Measurements from ENCODE around the gene GMEB2.
"Not testable (repeated sequence)": the region's sequence is repeated elsewhere in the genome, so short reads cannot be mapped to it uniquely, and the experiment has no call there.

The GMEB2 gene

GRCh38 chr20:63635431-63636141 lies 8.7 kb upstream of the GMEB2 start:
- peak; percentile 11 to 74 for DNase-seq

DNA sequence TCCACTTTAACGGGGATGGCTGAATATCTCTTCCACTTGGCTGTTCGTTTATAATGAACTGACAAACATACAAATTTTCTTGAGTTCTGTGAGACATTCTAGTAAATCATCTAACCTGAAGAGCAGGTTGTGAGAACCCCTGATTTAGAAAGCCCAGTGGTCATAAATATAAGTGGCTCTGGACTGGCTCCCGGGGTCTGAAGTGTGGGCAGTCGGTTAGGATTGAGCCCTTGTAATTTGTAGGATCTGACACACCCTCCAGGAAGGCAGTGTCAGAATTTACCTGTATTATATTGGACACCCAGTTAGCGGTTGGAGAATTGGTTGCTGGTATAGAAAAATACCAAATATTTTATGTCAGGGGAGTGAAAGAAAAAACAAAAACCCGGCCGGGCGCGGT lies 6.8 kb upstream of the GMEB2 start:
- no peak for DNase-seq

DNA sequence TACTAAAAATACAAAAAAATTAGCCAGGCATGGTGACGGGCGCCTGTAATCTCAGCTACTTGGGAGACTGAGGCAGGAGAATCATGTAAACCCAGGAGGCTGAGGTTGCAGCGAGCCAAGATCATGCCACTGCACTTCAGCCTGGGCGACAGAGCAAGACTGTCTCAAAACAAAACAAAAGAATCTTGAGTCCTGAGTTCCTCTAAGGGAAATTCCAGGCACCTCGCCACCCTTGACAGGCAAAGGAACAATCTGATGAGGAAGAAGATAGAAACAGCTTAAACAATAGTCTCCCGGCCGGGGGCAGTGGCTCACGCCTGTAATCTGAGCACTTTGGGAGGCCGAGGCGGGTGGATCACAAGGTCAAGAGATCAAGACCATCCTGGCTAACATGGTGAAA lies 4.5 kb upstream of the GMEB2 start:
- DNase-seq = not testable (repeated sequence)

DNA sequence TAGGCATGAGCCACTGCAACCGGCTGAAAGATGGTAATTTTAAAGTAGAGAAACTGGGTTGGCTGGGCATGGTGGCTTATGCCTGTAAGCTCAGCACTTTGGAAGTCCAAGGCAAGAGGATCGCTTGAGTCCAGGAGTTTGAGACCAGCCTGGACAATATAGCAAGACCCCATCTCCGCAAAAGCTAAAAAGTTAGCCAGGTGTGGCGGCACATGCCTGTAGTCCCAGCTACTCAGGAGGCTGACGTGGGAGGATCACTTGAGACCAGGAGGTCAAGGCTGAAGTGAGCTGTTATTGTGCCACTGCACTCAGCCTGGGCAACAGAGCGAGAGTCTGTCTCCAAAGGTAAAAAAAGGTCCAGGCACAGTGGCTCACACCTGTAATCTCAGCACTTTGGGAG lies 4.1 kb upstream of the GMEB2 start:
- DNase-seq = not testable (repeated sequence)

DNA sequence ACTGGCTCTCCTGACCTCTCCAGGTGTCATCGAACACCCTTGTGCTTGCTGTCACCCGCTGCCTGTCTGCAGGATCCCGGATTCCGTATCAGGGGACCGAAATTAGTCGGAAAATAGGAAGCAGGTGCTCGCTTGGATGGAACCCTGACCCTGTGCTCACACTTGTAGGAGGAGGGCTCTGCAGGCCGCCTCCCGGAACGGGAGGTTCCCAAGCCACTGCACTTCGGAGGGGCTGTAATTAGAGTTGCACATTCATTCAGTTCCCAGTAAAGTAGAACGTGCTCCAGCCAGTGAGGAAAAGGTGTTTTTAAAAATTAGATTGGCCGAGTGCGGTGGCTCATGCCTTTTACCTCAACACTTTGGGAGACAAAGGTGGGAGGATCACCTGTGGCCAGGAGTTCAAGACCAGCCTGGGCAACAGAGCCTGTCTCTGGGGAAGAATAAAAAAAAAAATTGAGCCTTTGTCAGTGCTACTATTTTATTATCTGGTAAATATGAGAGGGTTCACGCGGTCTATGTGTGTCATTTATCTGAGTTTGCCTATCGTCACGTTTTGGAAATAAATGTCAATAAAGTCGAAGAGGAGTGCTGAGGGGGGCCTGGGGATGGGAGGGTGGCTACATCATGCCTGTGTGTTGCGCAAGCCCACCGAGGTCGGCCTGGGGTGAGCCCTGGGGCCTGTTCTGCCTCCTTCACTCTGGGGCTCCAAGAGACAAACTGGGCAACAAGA lies 1.5 kb upstream of the GMEB2 start:
- peak; percentile 25 to 31 for DNase-seq

GRCh38 chr20:63627751-63628245 lies 897 bp upstream of the GMEB2 start:
- DNase-seq = no peak

DNA sequence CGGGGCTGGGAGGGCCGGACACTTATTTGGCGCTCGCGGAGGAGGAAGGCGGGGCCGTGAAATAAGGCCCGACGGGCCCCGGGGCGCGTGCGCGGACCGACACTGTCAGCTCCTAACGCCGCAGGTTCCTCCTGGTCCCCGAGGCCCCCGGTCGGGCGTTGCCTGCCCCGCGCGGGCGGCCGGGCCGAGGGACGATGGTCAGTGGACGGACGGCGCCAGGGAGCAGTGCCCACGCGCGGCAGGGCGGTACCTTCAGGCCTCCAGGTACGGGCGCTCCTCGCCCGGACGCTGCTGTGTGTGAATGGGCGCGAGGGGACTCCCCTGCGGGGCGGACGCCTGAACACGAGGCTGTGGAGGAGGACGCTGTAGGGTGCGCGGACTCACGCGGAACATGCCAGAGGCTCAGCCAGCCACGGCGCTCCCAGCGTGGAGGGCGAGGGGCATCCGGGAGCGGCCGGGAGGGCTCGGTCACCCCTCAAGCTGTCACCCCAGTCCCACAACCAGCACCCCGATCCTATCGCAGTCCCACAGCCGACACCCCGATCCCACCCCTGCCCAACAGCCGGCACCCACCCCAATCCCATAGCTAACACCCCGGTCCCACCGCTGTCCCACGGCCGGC lies 339 bp upstream of the GMEB2 start:
- DNase-seq = peak; percentile 84 to 88

DNA sequence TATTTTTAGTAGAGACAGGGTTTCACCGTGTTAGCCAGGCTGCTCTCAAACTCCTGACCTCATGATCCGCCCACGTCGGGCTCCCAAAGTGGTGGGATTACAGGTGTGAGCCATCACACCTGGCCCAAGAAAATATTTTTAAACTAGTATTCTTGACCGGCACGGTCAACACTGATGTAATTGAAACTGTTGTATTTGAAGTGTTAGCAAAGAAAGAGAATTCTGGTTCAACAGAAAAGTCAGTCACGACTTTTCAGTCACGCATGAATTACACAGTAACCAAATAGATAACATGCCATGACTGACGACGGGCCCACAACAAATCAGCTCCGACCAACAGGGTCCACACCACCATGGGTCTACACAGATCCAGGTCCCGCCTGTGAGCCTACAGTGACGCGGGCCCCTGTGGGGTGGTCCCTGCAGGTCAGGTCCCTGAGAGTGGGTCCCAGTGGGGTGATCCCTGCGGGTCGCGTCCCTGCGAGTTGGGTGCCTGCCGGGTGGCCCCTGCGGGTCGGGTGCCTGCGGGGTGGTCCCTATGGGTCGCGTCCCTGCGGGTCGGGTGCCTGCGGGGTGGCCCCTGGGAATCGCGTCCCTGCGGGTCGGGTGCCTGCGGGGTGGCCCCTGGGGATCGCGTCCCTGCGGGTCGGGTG lies 1.0 kb downstream of the GMEB2 start:
- DNase-seq = no peak

DNA sequence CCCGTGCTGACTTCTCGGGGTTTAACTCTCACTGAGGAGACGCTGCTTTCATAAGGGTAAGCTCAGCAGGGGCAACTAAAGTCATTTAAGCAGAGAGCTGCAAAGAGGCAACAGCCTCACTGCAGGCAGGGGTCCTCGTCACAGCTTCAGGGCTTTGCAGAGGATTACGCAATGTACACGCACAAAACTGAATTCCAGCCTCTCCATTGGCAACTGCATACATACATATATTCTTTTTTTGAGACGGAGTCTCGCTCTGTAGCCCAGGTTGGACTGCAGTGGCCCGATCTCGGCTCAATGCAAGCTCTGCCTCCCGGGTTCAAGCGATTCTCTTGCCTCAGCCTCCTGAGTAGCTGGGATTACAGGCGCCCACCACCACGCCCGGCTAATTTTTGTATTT lies 2.4 kb downstream of the GMEB2 start:
- DNase-seq = no peak

GRCh38 chr20:63622732-63623131 lies 4.2 kb downstream of the GMEB2 start:
- DNase-seq = no peak

GRCh38 chr20:63622096-63622495 lies 4.8 kb downstream of the GMEB2 start:
- DNase-seq = no peak

- no peak for DNase-seq
Observed at GRCh38 chr20:63620991-63621390, 5.9 kb downstream of the GMEB2 start.

GRCh38 chr20:63619505-63619904 lies 7.4 kb downstream of the GMEB2 start:
- DNase-seq = no peak

DNA sequence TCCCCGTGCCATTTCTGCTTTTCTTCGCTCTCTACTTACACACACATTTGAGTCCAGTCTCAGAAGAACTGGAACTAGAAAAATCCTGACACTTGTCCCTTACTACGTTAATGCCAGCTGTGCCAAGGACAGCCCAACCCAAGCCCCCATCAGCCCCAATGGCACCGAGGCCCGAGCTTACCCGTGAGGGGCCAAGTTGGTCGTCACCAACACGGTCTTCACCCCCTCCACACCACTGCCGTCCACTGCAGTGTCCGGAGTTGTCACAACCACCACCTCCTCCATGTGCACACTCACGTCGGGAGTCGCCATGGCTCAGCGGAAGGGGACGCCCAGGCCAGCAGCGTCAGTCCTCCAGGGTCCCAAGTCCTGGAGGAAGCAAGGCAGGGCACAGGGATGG lies 7.8 kb downstream of the GMEB2 start:
- DNase-seq = no peak

- DNase-seq = no peak
Observed at GRCh38 chr20:63618291-63618980, 8.5 kb downstream of the GMEB2 start.

DNA sequence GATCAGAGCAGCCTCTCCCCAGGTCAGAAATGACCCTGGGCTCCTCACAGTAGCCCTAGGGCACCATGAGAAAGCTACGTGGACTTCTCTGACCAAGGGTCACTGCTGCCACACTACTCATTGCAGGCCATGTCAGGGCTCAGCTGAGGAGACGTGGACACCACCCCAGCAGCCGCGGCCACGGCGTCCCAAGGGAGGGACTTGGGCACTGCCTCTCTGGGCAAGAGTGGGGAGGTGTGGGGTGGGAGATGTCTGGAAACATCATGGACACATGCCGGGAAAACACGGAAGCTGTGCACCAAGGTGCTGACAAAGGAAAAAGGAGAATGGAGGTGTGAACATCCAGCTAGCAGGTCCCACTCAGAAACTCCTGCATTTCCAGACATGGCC lies 9.0 kb downstream of the GMEB2 start:
- DNase-seq = no peak

DNA sequence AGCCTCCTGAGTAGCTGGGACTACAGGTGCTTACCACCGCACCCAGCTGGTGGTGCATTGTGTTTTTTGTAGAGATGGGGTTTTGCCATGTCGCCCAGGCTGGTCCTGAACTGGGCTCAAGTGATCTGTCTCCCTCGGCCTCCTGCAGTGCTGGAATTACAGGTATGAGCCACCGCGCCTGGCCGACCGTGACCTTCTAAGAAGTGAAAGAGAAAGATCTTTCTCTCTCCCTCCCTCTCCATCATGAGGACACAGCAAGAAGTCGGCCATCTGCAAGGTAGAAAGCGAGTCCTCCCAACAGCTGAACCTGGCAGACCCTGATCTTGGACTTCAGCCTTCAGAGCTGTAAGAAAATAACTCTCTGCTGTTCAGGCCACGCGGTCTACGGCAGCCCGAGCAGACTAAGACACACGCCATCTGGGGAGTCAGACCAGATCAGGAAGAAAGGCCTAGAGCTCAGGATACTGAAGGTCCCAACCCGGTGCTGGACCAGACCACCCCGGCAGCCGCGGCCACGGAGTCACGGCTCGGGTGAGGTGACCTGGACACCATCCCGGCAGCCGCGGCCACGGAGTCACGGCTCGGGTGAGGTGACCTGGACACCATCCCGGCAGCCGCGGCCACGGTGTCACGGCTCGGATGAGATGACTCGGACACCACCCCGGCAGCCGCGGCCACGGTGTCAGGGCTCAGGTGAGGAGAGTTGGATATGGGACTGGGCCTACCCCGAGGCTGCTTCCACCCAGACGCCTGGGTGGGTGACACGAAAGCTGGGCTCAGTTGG lies 9.6 kb downstream of the GMEB2 start:
- no peak for DNase-seq

DNA sequence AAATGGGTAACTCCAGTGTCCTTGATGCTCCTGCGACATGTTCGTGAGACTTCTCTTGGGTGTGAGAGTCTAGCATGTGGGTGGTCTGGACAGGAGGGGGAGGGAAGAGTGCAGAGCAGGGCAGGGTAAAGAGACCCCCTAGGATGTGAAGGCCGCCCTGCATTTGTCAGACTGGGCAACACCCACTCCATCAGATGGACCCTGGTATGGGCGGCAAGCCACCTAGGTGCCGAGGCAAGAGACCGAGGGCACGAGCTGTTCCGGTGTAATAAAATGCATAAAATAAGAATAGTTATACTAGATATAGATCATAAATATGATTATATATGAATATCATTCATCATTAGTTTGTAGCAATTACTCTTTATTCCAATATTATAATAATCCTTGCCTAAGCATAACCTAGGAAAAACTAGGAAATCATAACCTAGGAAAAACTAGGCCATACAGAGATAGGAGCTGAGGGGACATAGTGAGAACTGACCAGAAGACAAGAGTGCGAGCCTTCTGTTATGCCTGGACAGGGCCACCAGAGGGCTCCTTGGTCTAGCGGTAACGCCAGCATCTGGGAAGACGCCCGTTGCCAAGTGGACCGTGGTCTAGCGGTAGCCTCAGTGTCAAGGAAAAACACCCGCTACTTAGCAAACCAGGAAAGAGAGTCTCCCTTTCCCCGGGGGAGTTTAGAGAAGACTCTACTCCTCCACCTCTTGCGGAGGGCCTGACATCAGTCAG lies 12.9 kb downstream of the GMEB2 start:
- DNase-seq = not testable (repeated sequence)

GRCh38 chr20:63612276-63612931 lies 14.5 kb downstream of the GMEB2 start:
- peak in 1 of 2 donors; percentile 44 for DNase-seq

GRCh38 chr20:63611646-63612045 lies 15.3 kb downstream of the GMEB2 start:
- DNase-seq = no peak
